GM12865 (cell line): ENCODE measurements around the gene PPM1J.

Experiments
- DNase-seq: peaks from one replicate; pipeline ENCODE4 v3.0.0; 2010; ENCODE audit warnings: low read depth
- H3K4me3 ChIP-seq: 2 replicates; pipeline ENCODE4 v1.5.1; 2011; ENCODE audit warnings: mild to moderate bottlenecking, low read depth, low read length, control low read depth
- TF ChIP-seq, protein P1 (sequence below): IDR thresholded peaks from 2 replicates; pipeline ENCODE4 v1.5.1; 2011; ENCODE audit warnings: low read length, control low read depth, low read depth, inconsistent platforms; ENCODE audit not compliant: insufficient read depth; ENCODE audit errors: missing control alignments

The PPM1J gene

DNA sequence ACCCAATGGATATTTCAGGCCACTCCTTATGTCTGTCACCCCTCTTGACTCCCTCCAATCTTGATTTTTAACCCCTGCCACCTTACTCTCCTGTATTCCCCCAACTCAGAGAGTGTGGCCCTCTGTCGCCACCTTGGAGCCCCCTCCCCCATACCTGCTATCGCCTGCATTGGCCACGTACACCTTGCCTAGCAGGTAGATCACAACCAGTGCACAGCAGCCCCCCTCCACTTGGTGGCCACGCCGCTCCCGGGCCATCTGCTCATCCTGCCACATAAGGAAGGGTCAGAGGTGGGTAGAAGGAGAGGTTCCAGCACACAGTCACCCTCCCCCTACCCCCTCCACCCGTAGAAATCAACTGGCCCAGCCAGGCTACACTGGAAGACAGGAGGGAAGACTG, 2.9 kb downstream of the PPM1J start:
- no peak for DNase-seq
- TF ChIP-seq, protein P1, sequence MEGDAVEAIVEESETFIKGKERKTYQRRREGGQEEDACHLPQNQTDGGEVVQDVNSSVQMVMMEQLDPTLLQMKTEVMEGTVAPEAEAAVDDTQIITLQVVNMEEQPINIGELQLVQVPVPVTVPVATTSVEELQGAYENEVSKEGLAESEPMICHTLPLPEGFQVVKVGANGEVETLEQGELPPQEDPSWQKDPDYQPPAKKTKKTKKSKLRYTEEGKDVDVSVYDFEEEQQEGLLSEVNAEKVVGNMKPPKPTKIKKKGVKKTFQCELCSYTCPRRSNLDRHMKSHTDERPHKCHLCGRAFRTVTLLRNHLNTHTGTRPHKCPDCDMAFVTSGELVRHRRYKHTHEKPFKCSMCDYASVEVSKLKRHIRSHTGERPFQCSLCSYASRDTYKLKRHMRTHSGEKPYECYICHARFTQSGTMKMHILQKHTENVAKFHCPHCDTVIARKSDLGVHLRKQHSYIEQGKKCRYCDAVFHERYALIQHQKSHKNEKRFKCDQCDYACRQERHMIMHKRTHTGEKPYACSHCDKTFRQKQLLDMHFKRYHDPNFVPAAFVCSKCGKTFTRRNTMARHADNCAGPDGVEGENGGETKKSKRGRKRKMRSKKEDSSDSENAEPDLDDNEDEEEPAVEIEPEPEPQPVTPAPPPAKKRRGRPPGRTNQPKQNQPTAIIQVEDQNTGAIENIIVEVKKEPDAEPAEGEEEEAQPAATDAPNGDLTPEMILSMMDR = no peak
- H3K4me3 ChIP-seq = no peak overlapping the region

DNA sequence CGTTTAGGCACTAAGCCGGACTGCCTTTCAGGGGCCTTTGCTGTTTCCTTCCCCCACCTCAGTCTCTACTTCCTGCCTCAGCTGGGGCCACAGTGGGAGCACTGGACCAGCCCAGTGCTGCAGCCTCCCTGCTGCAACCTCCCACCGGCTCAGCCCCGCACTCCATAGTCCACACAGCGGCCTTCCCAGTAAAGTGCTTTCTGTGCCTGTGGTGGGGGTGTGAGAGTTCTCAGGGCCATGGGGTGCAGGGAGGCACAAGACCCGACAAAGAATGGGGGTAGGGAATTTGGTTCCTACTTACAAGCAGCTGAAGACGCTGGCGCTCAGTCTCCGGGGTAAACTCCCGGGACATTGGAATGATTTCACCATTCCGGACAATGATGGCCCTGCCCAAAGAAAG, 3.5 kb downstream of the PPM1J start:
- H3K4me3 ChIP-seq = no peak overlapping the region
- DNase-seq = no peak
- TF ChIP-seq, protein P1 = no peak

DNA sequence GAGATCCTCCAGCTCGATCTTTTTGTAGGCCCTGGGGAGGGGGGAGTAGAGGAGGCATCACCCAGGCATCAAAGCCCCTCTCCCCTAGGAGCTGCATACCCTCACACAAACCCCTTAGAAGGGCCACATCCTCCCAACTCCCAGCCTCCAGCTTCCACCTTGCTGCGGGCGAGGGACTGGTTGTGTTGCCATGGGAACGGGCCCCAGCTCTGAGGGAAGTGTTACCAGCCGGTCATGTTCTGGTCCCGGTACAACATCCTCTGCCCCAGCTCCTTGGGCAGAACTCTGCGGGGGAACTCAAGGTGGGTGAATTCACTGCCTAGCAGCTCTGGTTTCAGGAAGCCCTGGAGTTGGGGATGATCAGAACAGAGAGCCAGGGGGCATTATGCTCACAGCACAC, 4.1 kb downstream of the PPM1J start:
- no peak overlapping the region for H3K4me3 ChIP-seq
- TF ChIP-seq, protein P1 = no peak
- no peak for DNase-seq

DNA sequence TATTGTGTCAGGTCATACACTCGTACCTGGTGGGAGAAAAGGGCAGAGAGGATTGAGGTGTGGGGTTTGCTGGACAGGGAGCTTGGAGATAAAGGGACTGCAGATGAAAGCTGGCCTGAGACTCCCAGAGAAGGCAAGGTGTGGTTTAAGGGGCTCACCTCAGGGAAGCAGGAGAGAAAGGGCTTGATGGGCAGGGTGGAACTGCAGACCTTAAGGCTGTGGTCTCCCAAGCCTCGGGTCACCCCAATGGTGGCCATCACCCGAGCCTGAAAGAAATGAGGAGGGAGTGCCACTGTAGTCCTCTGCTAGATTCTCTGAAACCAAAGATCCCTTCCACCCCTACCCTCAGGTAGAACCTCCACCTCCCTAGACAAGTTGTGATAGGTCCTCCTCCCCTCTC, 4.5 kb downstream of the PPM1J start:
- TF ChIP-seq, protein P1 = no peak
- DNase-seq = no peak
- H3K4me3 ChIP-seq = no peak overlapping the region

DNA sequence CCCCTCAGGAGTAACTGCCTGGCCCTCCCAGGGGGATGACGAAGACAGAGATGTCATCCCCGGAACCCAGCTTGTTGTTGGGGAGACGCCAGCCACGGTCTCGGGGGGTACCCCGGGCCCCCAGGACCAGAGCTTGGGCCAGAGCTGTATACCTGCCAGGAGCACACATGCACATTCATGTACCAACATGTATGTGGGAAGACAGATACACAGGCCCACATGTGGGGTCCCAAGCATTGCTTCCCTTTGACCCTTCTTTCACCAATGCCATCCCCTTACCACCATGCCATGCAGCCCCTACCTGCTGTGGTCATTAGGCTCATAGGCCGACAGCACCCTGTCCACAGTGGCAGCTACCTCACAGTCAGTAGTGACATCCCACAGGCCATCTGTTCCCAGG, 5.0 kb downstream of the PPM1J start:
- H3K4me3 ChIP-seq = no peak overlapping the region
- TF ChIP-seq, protein P1 = no peak
- DNase-seq = no peak

DNA sequence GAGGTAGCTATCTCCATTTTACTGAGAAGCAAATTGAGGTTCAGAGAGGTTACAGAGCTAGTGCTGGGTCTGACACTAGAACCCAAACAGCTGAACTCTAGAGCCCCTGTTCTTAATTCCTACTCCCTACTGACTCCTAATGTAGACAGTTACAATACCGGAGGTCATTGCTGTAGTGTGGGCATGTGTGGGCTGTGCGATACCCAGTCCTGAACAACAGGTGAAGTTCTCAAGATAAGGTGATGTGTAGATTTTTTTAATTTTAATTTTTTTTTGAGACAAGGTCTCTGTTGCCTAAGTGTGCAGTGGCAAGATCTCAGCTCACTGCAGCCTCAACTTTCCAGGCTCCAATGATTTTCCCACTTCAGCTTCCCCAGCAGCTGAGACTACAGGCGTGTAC, 6.6 kb downstream of the PPM1J start:
- no peak overlapping the region for H3K4me3 ChIP-seq
- DNase-seq = no peak
- TF ChIP-seq, protein P1 = no peak

DNA sequence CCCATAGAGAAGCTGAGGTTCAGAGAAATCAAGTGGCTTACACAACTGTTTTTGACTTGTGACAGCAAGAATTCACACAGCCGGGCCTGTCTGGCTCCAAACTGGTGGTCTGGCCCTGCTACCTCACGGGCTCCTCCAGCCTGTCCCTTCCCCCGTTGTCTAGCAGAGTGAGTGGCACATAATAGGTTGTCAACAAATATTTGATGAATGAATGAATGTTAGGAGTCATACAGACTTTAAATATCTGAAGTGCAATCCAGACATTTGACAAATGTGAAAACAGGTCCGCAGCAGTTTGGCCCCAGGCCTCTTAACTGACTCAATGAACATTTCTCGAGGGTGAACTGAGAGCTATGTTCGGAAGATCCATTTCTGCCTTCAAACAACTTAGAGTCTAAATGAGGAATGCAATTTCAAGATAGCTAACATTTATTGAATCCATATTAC, 7.1 kb downstream of the PPM1J start:
- TF ChIP-seq, protein P1 = no peak
- DNase-seq = no peak
- H3K4me3 ChIP-seq = no peak overlapping the region
